ENCODE results near the gene FOXE1.

The FOXE1 gene

GRCh38 chr9:97807681-97808080 is 45.3 kb upstream of the FOXE1 start:
- Histone ChIP-seq H3K36me3 (ENCODE audit: insufficient read depth, low read length) (no peaks in the 10 kb centered on the region), H3K9me3 (ENCODE audit: insufficient read depth, low read depth, low read length) (no peaks in the 10 kb centered on the region), H2AFZ (ENCODE audit: low read length) (no peak overlapping the region), H3K9me2 (replicated peaks; ENCODE audit: low read depth, low read length) (no peaks in the 10 kb centered on the region), H3K9ac (ENCODE audit: low read depth, low read length, poor library complexity, severe bottlenecking) (no peak overlapping the region), H3K79me2 (ENCODE audit: insufficient read depth, low read length) (no peaks in the 10 kb centered on the region), H3K27me3 (ENCODE audit: insufficient read depth, low read length, poor library complexity, severe bottlenecking) (no peaks in the 10 kb centered on the region), H3K4me3 (ENCODE audit: low read length, poor library complexity, severe bottlenecking) (no peak overlapping the region), H3K4me1 (ENCODE audit: insufficient read depth, low read length, poor library complexity, severe bottlenecking) (no peaks in the 10 kb centered on the region), H4K20me1 (ENCODE audit: insufficient read depth, low read length, poor library complexity, severe bottlenecking) (no peaks in the 10 kb centered on the region), H3K4me2 (ENCODE audit: low read depth, low read length, poor library complexity, severe bottlenecking) (no peak overlapping the region), H3F3A (ENCODE audit: low read depth) (no peaks in the 10 kb centered on the region)
- TF ChIP-seq CTCF (conservative IDR thresholded peaks at IDR 0.05; ENCODE audit: low read length) (no peak), EZH2phosphoT487 (IDR thresholded peaks at IDR 0.05; ENCODE audit: borderline replicate concordance) (no peak)

- H3K27me3 ChIP-seq (ENCODE audit: insufficient read depth, low read length, poor library complexity, severe bottlenecking), result no peaks in the 10 kb centered on the region
- H2AFZ ChIP-seq (ENCODE audit: low read length), result no peak overlapping the region
- no peaks in the 10 kb centered on the region for H3K79me2 ChIP-seq (ENCODE audit: insufficient read depth, low read length)
- H3K9ac ChIP-seq (ENCODE audit: low read depth, low read length, poor library complexity, severe bottlenecking), result no peak overlapping the region
- TF ChIP-seq CTCF (conservative IDR thresholded peaks at IDR 0.05; ENCODE audit: low read length) (no peak), EZH2phosphoT487 (IDR thresholded peaks at IDR 0.05; ENCODE audit: borderline replicate concordance) (no peak)
- H3K36me3 ChIP-seq (ENCODE audit: insufficient read depth, low read length), result no peaks in the 10 kb centered on the region
- H3K4me2 ChIP-seq (ENCODE audit: low read depth, low read length, poor library complexity, severe bottlenecking), result no peak overlapping the region
- H3K4me3 ChIP-seq (ENCODE audit: low read length, poor library complexity, severe bottlenecking), result no peak overlapping the region
- H4K20me1 ChIP-seq (ENCODE audit: insufficient read depth, low read length, poor library complexity, severe bottlenecking), result no peaks in the 10 kb centered on the region
- no peaks in the 10 kb centered on the region for H3F3A ChIP-seq (ENCODE audit: low read depth)
- H3K4me1 ChIP-seq (ENCODE audit: insufficient read depth, low read length, poor library complexity, severe bottlenecking), result no peaks in the 10 kb centered on the region
- H3K9me3 ChIP-seq (ENCODE audit: insufficient read depth, low read depth, low read length), result no peaks in the 10 kb centered on the region
- no peaks in the 10 kb centered on the region for H3K9me2 ChIP-seq (replicated peaks; ENCODE audit: low read depth, low read length)
Observed at GRCh38 chr9:97808415-97808814, 44.6 kb upstream of the FOXE1 start.

- Histone ChIP-seq H3K79me2 (ENCODE audit: insufficient read depth, low read length) (no peaks in the 10 kb centered on the region), H3K4me3 (ENCODE audit: low read length, poor library complexity, severe bottlenecking) (no peak overlapping the region), H4K20me1 (ENCODE audit: insufficient read depth, low read length, poor library complexity, severe bottlenecking) (no peaks in the 10 kb centered on the region), H3K9me2 (replicated peaks; ENCODE audit: low read depth, low read length) (no peaks in the 10 kb centered on the region), H3K4me1 (ENCODE audit: insufficient read depth, low read length, poor library complexity, severe bottlenecking) (no peaks in the 10 kb centered on the region), H2AFZ (ENCODE audit: low read length) (no peak overlapping the region), H3K9me3 (ENCODE audit: insufficient read depth, low read depth, low read length) (no peaks in the 10 kb centered on the region), H3K9ac (ENCODE audit: low read depth, low read length, poor library complexity, severe bottlenecking) (no peak overlapping the region), H3K27me3 (ENCODE audit: insufficient read depth, low read length, poor library complexity, severe bottlenecking) (no peaks in the 10 kb centered on the region), H3K36me3 (ENCODE audit: insufficient read depth, low read length) (no peaks in the 10 kb centered on the region), H3F3A (ENCODE audit: low read depth) (no peaks in the 10 kb centered on the region), H3K4me2 (ENCODE audit: low read depth, low read length, poor library complexity, severe bottlenecking) (no peak overlapping the region)
- TF ChIP-seq CTCF (conservative IDR thresholded peaks at IDR 0.05; ENCODE audit: low read length) (no peak), EZH2phosphoT487 (IDR thresholded peaks at IDR 0.05; ENCODE audit: borderline replicate concordance) (no peak)
Observed at GRCh38 chr9:97808972-97809371, 44.1 kb upstream of the FOXE1 start.
